ENCODE measurements around the gene GALNT6.

DNA sequence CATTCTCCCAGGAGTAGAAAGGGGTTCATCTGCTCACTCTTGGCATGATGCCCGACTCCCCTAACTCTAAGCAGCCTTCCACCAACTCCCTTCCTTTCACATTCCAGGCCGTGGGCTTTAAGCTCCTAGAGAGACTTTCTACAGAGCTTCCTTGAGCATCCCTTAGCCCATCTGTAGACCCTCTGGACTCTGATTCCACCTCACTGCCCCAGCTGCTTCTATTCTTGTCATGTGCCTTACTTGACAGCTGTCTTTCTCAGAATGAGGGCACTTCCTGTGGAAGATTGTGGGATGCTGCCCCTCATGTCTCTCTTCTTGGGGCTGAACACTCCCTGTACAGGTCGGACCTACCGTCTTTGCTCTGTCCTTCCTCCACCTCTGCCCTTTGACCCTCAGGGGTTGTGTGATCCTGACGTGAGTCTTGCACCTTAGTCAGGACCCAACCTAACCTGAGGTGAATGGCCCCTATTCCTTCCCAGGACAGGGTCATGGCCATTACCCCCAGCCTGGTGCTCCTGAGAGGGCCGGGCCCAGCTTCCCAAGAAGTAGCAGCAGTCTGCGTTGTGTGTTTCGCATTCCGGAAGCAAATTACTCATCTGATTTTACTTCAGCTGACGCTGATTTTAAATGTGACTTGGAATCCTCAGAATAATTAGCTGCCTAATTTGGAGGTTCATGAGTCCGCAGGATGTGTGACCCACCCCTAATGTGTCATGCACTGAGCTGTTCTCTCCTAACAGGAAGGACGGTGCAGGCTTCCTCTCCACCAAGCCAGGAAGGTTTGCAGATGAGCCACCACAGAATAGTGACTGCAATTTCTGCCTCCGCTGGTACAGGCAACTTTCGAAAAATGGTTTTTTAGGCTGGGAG is 2.7 kb upstream of the GALNT6 start:
- TF ChIP-seq, protein P1, sequence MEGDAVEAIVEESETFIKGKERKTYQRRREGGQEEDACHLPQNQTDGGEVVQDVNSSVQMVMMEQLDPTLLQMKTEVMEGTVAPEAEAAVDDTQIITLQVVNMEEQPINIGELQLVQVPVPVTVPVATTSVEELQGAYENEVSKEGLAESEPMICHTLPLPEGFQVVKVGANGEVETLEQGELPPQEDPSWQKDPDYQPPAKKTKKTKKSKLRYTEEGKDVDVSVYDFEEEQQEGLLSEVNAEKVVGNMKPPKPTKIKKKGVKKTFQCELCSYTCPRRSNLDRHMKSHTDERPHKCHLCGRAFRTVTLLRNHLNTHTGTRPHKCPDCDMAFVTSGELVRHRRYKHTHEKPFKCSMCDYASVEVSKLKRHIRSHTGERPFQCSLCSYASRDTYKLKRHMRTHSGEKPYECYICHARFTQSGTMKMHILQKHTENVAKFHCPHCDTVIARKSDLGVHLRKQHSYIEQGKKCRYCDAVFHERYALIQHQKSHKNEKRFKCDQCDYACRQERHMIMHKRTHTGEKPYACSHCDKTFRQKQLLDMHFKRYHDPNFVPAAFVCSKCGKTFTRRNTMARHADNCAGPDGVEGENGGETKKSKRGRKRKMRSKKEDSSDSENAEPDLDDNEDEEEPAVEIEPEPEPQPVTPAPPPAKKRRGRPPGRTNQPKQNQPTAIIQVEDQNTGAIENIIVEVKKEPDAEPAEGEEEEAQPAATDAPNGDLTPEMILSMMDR (IDR thresholded peaks at IDR 0.05) = no peak
- no peak for TF ChIP-seq POLR2A (IDR thresholded peaks at IDR 0.05)
- TF ChIP-seq POLR2AphosphoS5 (IDR thresholded peaks at IDR 0.05) = peak in 1 of 3 donors; percentile 25

Measured in stomach (tissue), 4 donors.